IPS DF 6.9 (cell line): ENCODE results near the gene ADARB1.

Experiments
- DNase-seq: peaks from one replicate; pipeline ENCODE4 v3.0.0-alpha.2; 2013; ENCODE audit warnings: low read depth, low spot score
- H3K27ac ChIP-seq: one replicate; pipeline ENCODE4 v1.5.1; 2013; ENCODE audit warnings: low read length, control low read depth
- H3K27me3 ChIP-seq: 2 replicates; pipeline ENCODE4 v1.6.1; 2013; ENCODE audit warnings: mild to moderate bottlenecking, low read length; ENCODE audit not compliant: control insufficient read depth, insufficient read depth
- H3K36me3 ChIP-seq: 2 replicates; pipeline ENCODE4 v1.6.1; 2013; ENCODE audit warnings: low read length; ENCODE audit not compliant: control insufficient read depth, insufficient read depth
- H3K4me1 ChIP-seq: 2 replicates; pipeline ENCODE4 v1.6.1; 2013; ENCODE audit warnings: low read length; ENCODE audit not compliant: control insufficient read depth, insufficient read depth
- H3K4me3 ChIP-seq: 2 replicates; pipeline ENCODE4 v1.5.1; 2013; ENCODE audit warnings: mild to moderate bottlenecking, low read length
- H3K9me3 ChIP-seq: 2 replicates; pipeline ENCODE4 v1.6.1; 2013; ENCODE audit warnings: low read length, inconsistent platforms; ENCODE audit not compliant: control insufficient read depth, insufficient read depth
- WGBS: extraction: QIAGEN DNeasy Blood & Tissue Kit; methylation state at CpG from one replicate; pipeline ENCODE4 v1.1.7; 2013; ENCODE audit warnings: mixed read lengths, missing lambda C conversion rate; ENCODE audit not compliant: insufficient read length, insufficient coverage; 5-methylcytosine and 5-hydroxymethylcytosine counted together

The ADARB1 gene

DNA sequence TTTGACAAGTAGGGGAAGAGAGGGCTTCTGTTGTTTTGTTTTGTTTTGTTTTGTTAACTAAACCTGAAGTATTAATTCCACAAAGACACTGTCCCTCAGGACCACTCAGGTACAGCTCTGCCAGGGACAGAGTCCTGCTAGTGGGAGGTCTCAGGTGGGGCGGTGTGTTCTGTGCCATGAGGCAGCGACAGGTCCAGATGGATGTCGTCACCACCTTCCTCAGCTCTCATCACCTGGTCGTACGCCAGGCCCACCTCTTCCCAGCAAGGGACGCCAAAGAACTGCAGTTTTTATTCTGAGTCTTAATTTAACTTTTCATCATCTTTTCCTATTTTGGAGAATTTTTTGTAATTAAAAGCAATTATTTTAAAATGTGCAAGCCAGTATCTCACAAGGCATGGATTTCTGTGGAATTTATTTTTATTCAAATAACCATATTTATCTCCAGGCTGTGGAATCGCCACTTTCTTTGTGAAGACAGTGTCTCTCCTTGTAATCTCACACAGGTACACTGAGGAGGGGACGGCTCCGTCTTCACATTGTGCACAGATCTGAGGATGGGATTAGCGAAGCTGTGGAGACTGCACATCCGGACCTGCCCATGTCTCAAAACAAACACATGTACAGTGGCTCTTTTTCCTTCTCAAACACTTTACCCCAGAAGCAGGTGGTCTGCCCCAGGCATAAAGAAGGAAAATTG is 150.8 kb downstream of the ADARB1 start:
- no peak overlapping the region for H3K4me3 ChIP-seq
- H3K27ac ChIP-seq = no peak overlapping the region
- no peaks in the 10 kb centered on the region for H3K36me3 ChIP-seq
- H3K27me3 ChIP-seq = no peaks in the 10 kb centered on the region
- no peaks in the 10 kb centered on the region for H3K4me1 ChIP-seq
- no CpG with 5 or more reads among the region's 11 CpGs for WGBS
- no peak for DNase-seq
- no peaks in the 10 kb centered on the region for H3K9me3 ChIP-seq

DNA sequence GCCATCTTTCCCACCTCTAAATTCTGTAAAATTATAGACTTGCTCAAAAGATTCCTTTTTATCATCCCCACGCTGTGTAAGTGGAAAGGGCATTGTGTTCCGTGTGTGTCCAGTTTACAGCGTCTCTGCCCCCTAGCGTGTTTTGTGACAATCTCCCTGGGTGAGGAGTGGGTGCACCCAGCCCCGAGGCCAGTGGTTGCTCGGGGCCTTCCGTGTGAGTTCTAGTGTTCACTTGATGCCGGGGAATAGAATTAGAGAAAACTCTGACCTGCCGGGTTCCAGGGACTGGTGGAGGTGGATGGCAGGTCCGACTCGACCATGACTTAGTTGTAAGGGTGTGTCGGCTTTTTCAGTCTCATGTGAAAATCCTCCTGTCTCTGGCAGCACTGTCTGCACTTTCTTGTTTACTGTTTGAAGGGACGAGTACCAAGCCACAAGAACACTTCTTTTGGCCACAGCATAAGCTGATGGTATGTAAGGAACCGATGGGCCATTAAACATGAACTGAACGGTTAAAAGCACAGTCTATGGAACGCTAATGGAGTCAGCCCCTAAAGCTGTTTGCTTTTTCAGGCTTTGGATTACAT is 151.5 kb downstream of the ADARB1 start:
- Histone ChIP-seq H3K27me3 (no peaks in the 10 kb centered on the region), H3K4me1 (no peaks in the 10 kb centered on the region), H3K27ac (no peak overlapping the region), H3K4me3 (no peak overlapping the region), H3K9me3 (no peaks in the 10 kb centered on the region), H3K36me3 (no peaks in the 10 kb centered on the region)
- DNase-seq = no peak
- WGBS = no CpG with 5 or more reads among the region's 16 CpGs

DNA sequence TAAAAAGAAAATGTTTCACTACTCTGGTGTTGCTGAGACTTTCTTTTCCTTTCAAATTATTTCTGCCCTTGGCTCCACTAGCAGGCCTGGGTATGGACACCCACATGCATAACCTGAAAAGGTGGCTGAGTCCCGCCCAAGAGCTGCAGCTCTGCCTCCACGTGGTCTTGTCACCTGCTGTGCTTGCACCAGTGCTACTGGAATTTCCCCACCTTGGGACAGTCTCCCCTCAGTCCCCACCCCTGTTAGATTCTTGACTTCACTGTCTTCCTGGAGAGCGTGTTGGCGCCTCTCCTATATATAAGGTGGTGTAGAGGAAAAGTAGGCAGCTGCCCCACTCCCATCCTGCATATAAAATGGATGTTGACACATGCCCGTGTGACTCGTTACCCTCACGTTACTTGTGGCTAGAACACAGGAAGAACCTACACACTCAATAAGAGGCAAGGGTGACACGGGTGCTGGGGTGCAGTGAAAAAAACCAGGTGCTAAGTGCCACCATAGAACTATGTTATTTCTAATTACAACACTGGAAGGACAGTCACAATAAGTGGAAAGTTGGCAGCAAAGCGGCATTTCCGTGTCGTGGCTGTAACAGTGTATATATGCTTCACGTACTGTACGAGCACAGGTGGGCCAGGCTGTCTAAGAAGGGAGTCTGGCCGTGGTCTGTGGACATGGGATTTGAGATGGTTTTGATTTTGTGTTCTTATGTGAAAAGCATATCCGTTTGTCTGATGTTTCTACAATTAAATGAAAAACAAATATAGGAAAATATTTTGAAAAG is 152.4 kb downstream of the ADARB1 start:
- DNase-seq = no peak
- H3K4me3 ChIP-seq = no peak overlapping the region
- H3K27me3 ChIP-seq = no peaks in the 10 kb centered on the region
- no peaks in the 10 kb centered on the region for H3K4me1 ChIP-seq
- no peaks in the 10 kb centered on the region for H3K36me3 ChIP-seq
- no CpG with 5 or more reads among the region's 15 CpGs for WGBS
- H3K27ac ChIP-seq = no peak overlapping the region
- H3K9me3 ChIP-seq = no peaks in the 10 kb centered on the region

DNA sequence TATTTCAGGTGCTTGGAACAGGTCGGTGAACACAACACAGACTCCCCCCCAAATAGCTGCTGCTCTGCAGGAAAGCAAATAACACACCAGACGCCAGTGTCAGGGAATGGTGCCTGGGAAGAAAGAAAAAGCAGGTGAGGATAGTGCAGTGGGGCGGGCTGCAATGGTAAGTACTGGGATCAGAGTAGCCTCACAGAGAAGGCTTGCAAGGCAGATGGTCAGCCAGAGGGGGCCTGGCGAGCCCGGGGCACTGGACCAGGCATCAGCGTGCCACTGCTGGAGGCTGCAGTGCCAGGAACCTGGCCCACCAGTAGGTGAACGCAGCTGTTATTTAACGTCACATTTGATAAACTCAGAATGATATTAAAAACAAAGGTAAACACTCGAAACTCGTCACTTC is 153.4 kb downstream of the ADARB1 start:
- Histone ChIP-seq H3K36me3 (no peaks in the 10 kb centered on the region), H3K4me1 (no peaks in the 10 kb centered on the region), H3K9me3 (no peaks in the 10 kb centered on the region), H3K27me3 (no peaks in the 10 kb centered on the region), H3K27ac (no peak overlapping the region), H3K4me3 (no peak overlapping the region)
- WGBS = no CpG with 5 or more reads among the region's 10 CpGs
- no peak for DNase-seq

DNA sequence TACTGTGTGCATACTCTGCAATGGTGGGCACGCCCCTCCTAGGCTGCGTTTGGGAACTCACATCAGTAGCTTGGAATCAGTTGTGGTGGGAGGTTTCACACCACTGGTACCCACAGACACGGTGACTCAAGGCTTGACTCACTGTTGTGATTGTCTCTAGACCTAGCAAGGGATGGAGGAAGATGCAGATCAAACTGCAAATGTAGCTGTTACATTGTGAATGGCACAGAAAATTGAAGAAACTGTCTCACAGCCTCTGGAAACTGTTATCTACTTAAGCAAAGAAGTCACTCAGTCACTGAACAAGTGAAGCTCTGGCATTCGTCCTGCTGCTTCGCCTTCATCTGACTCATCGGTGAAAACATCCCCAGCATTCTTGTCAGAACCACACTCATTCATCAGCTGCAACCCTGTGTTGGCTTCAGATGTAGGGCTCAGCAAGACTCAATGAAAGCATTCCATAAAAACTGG is 153.8 kb downstream of the ADARB1 start:
- Histone ChIP-seq H3K4me1 (no peaks in the 10 kb centered on the region), H3K36me3 (no peaks in the 10 kb centered on the region), H3K4me3 (no peak overlapping the region), H3K9me3 (no peaks in the 10 kb centered on the region), H3K27me3 (no peaks in the 10 kb centered on the region), H3K27ac (no peak overlapping the region)
- WGBS = no CpG with 5 or more reads among the region's 6 CpGs
- DNase-seq = no peak

- no peaks in the 10 kb centered on the region for H3K9me3 ChIP-seq
- no peaks in the 10 kb centered on the region for H3K27me3 ChIP-seq
- H3K4me1 ChIP-seq = no peaks in the 10 kb centered on the region
- no peaks in the 10 kb centered on the region for H3K36me3 ChIP-seq
- no peak for DNase-seq
- no peak overlapping the region for H3K27ac ChIP-seq
- WGBS = no CpG with 5 or more reads among the region's 3 CpGs
- no peak overlapping the region for H3K4me3 ChIP-seq
Measured at GRCh38 chr21:45228656-45229240, 154.4 kb downstream of the ADARB1 start.

- Histone ChIP-seq H3K36me3 (no peaks in the 10 kb centered on the region), H3K27me3 (no peaks in the 10 kb centered on the region), H3K4me1 (no peaks in the 10 kb centered on the region), H3K27ac (no peak overlapping the region), H3K9me3 (no peaks in the 10 kb centered on the region), H3K4me3 (no peak overlapping the region)
- no CpG with 5 or more reads among the region's 3 CpGs for WGBS
- no peak for DNase-seq
Measured at GRCh38 chr21:45231705-45232104, 157.3 kb downstream of the ADARB1 start.

DNA sequence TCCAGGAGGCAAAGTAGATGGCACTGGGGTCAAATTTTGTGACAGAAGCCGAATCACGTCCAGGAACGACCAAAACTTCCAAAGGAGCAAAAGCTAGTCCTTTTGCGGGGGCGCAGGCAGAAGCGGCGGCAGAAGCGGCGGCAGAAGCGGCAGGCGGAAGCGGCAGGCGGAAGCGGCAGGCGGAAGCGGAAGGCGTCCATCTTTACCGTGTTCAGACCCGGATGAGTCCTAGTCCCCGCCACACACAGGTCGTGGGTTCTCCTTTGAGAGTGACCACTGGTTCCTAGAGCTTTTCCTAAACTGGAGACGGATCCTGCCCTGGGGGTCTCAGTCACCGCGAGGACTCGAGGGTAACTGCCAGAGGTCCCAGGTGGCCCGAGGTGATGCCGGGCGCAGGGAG is 159.7 kb downstream of the ADARB1 start:
- no peak overlapping the region for H3K4me3 ChIP-seq
- no CpG with 5 or more reads among the region's 28 CpGs for WGBS
- no peaks in the 10 kb centered on the region for H3K36me3 ChIP-seq
- no peak overlapping the region for H3K27ac ChIP-seq
- no peak for DNase-seq
- H3K4me1 ChIP-seq = no peaks in the 10 kb centered on the region
- no peaks in the 10 kb centered on the region for H3K9me3 ChIP-seq
- no peaks in the 10 kb centered on the region for H3K27me3 ChIP-seq

DNA sequence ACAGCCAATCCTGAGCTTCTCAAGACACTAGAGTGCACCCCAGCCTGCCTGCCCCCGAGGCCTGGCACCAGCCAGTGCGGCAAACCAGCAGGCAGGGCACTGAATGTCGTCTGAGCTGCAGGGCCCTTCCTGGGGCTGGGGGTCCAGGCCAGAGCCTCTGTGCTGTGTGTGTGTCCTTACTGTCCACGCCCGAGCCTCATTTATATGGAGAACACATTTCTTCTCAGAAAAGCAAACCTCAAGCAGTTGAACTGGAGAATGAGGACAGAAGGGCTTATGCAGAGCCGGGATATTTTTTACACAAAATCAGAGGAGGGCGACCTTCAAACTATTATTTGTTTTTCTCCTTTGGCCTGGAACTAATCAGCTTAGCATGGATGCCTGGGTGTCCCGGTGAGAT is 160.6 kb downstream of the ADARB1 start:
- Histone ChIP-seq H3K9me3 (no peaks in the 10 kb centered on the region), H3K4me3 (no peak overlapping the region), H3K27me3 (no peaks in the 10 kb centered on the region), H3K4me1 (no peaks in the 10 kb centered on the region), H3K36me3 (no peaks in the 10 kb centered on the region), H3K27ac (no peak overlapping the region)
- DNase-seq = no peak
- WGBS = no CpG with 5 or more reads among the region's 8 CpGs

DNA sequence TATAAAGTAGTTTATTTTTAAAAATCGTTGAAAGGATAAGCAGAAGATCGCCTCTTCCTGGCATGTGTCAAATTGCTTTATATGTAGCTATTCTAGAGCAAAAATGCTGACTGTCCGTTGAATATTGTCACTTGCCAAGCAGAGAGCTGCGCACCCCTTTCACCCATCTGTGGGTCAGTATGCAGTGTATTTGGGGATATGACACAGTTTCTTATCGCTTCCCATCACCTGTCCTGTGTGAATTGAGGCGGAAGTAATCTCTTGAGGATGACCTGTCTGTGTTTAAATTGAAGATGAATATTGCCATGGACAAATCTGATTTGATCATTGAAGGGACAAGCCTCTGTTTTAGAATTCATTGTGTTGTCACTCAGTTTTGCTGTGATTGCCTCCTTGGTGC is 161.1 kb downstream of the ADARB1 start:
- no peak for DNase-seq
- Histone ChIP-seq H3K27me3 (no peaks in the 10 kb centered on the region), H3K27ac (no peak overlapping the region), H3K4me3 (no peak overlapping the region), H3K4me1 (no peaks in the 10 kb centered on the region), H3K9me3 (no peaks in the 10 kb centered on the region), H3K36me3 (no peaks in the 10 kb centered on the region)
- WGBS = no CpG with 5 or more reads among the region's 6 CpGs
